ENCODE data around the gene UGT1A3.

Gene UGT1A3

DNA sequence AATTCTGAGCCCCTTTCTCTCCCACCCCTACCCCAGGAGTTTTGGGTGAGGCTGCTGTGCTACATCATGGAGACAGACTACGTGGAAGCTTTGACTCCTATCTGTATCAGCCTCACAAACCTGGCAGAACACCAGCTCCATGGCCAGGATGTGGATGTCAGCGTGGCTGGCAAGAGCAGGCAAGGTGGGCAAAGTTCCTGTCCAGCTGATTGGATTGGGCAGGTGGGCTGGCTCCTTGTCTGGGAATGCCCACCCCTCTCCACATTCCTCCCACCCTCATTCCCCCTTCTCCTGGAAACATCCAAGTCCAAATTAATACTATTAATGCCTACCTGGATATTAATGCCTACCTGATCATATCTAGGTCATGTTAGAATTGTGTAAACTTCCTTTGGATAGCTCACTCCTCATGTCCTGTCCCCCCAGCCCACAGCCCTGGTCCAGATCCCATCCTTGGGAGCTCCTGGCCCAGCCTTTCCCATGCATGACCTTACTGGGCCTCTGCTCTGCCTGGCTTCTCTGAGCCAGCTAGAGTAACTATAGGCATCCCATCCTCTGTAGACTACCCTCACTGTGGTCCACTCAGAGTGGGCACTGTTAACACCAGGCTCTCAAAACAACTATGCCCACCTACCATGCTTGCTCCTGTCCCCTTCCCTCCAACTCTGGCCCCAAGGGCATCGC lies 73.4 kb downstream of the UGT1A3 start:
- Histone ChIP-seq H3K27me3 (replicated peaks; ENCODE audit: insufficient read depth, low read length) (no peaks in the 10 kb centered on the region), H3K9me2 (replicated peaks; ENCODE audit: insufficient read depth, low read length) (no peaks in the 10 kb centered on the region), H3K4me2 (ENCODE audit: low read depth, low read length) (no peak overlapping the region), H3F3A (ENCODE audit: insufficient read depth, low read length) (no peaks in the 10 kb centered on the region), H3K4me3 (ENCODE audit: low read length) (no peak overlapping the region), H2AFZ (ENCODE audit: low read length) (no peak overlapping the region), H3K36me3 (replicated peaks; ENCODE audit: insufficient read depth, low read length) (no peaks in the 10 kb centered on the region), H3K27ac (ENCODE audit: low read length) (no peak overlapping the region), H3K4me1 (ENCODE audit: low read length) (peaks cover 11% of the 10 kb centered on the region), H4K20me1 (ENCODE audit: insufficient read depth, low read length) (no peaks in the 10 kb centered on the region), H3K9ac (ENCODE audit: low read length) (no peak overlapping the region), H3K9me3 (replicated peaks; ENCODE audit: insufficient read depth, low read length) (no peaks in the 10 kb centered on the region), H3K79me2 (ENCODE audit: low read length) (no peaks in the 10 kb centered on the region)
- no peak for TF ChIP-seq EZH2phosphoT487 (IDR thresholded peaks at IDR 0.05; ENCODE audit: low read length)
- TF ChIP-seq CTCF (IDR thresholded peaks at IDR 0.05; ENCODE audit: low read length): no peak
- no peak for TF ChIP-seq EZH2 (optimal IDR thresholded peaks at IDR 0.05; ENCODE audit: low read depth, low read length)
- no peak for DNase-seq

- no peaks in the 10 kb centered on the region for H3K36me3 ChIP-seq (replicated peaks; ENCODE audit: insufficient read depth, low read length)
- TF ChIP-seq CTCF (IDR thresholded peaks at IDR 0.05; ENCODE audit: low read length) (no peak), EZH2phosphoT487 (IDR thresholded peaks at IDR 0.05; ENCODE audit: low read length) (no peak), EZH2 (optimal IDR thresholded peaks at IDR 0.05; ENCODE audit: low read depth, low read length) (no peak)
- no peaks in the 10 kb centered on the region for H3K9me3 ChIP-seq (replicated peaks; ENCODE audit: insufficient read depth, low read length)
- H3K79me2 ChIP-seq (ENCODE audit: low read length): no peaks in the 10 kb centered on the region
- H3K4me2 ChIP-seq (ENCODE audit: low read depth, low read length): no peak overlapping the region
- no peak overlapping the region for H3K4me3 ChIP-seq (ENCODE audit: low read length)
- no peak for DNase-seq
- no peaks in the 10 kb centered on the region for H4K20me1 ChIP-seq (ENCODE audit: insufficient read depth, low read length)
- H2AFZ ChIP-seq (ENCODE audit: low read length): no peak overlapping the region
- no peaks in the 10 kb centered on the region for H3K9me2 ChIP-seq (replicated peaks; ENCODE audit: insufficient read depth, low read length)
- no peaks in the 10 kb centered on the region for H3F3A ChIP-seq (ENCODE audit: insufficient read depth, low read length)
- no peaks in the 10 kb centered on the region for H3K27me3 ChIP-seq (replicated peaks; ENCODE audit: insufficient read depth, low read length)
- H3K4me1 ChIP-seq (ENCODE audit: low read length): peaks cover 11% of the 10 kb centered on the region
- no peak overlapping the region for H3K9ac ChIP-seq (ENCODE audit: low read length)
- H3K27ac ChIP-seq (ENCODE audit: low read length): no peak overlapping the region
These were observed 74.6 kb downstream of the UGT1A3 start for GRCh38 chr2:233803292-233803911.

DNA sequence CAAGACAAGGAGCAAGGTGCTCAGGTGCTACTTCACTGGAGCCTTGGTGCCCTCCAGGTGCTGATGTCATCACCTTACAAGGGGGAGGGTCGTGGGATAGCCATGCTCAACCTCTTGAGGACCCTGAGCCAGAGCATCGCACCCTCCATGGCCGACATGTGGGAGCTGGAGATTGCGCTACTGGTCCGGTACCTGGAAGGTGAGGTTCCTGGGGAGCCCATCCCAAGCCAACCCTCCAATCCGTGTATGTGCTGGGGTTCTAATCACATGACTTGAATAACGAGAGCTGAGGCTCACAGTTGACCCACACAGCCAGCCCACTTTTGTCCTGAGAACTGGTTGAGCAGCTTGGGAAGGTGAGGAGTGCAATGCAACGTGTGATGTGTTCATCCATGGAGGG lies 75.2 kb downstream of the UGT1A3 start:
- Histone ChIP-seq H3K4me2 (ENCODE audit: low read depth, low read length) (no peak overlapping the region), H3K27ac (ENCODE audit: low read length) (no peak overlapping the region), H3K27me3 (replicated peaks; ENCODE audit: insufficient read depth, low read length) (no peaks in the 10 kb centered on the region), H3K4me3 (ENCODE audit: low read length) (no peak overlapping the region), H3K79me2 (ENCODE audit: low read length) (no peaks in the 10 kb centered on the region), H4K20me1 (ENCODE audit: insufficient read depth, low read length) (no peaks in the 10 kb centered on the region), H3F3A (ENCODE audit: insufficient read depth, low read length) (no peaks in the 10 kb centered on the region), H3K9me2 (replicated peaks; ENCODE audit: insufficient read depth, low read length) (no peaks in the 10 kb centered on the region), H3K36me3 (replicated peaks; ENCODE audit: insufficient read depth, low read length) (no peaks in the 10 kb centered on the region), H3K9me3 (replicated peaks; ENCODE audit: insufficient read depth, low read length) (no peaks in the 10 kb centered on the region), H3K4me1 (ENCODE audit: low read length) (peaks cover 11% of the 10 kb centered on the region), H3K9ac (ENCODE audit: low read length) (no peak overlapping the region), H2AFZ (ENCODE audit: low read length) (no peak overlapping the region)
- no peak for TF ChIP-seq EZH2phosphoT487 (IDR thresholded peaks at IDR 0.05; ENCODE audit: low read length)
- no peak for TF ChIP-seq CTCF (IDR thresholded peaks at IDR 0.05; ENCODE audit: low read length)
- no peak for TF ChIP-seq EZH2 (optimal IDR thresholded peaks at IDR 0.05; ENCODE audit: low read depth, low read length)
- no peak for DNase-seq

Measured in MM.1S (cell line).